Neural progenitor cell (in vitro differentiated cells): ENCODE data around the gene AADAC.

ENCODE experiments used
- CTCF ChIP-seq: fragments of 200-600 bp; sonication (generic); IDR thresholded peaks from 2 replicates; pipeline ENCODE4 v1.5.1; 2017; ENCODE audit warnings: antibody characterized with exemption, mild to moderate bottlenecking
- EZH2 ChIP-seq: fragments of 200-600 bp; sonication (generic); IDR thresholded peaks from 2 replicates; pipeline ENCODE4 v1.6.1; 2017; ENCODE audit warnings: antibody characterized with exemption, mild to moderate bottlenecking, moderate library complexity
- EZH2phosphoT487 ChIP-seq: fragments of 200-600 bp; sonication (generic); IDR thresholded peaks from 2 replicates; pipeline ENCODE4 v1.6.1; 2017; ENCODE audit warnings: antibody characterized with exemption

DNA sequence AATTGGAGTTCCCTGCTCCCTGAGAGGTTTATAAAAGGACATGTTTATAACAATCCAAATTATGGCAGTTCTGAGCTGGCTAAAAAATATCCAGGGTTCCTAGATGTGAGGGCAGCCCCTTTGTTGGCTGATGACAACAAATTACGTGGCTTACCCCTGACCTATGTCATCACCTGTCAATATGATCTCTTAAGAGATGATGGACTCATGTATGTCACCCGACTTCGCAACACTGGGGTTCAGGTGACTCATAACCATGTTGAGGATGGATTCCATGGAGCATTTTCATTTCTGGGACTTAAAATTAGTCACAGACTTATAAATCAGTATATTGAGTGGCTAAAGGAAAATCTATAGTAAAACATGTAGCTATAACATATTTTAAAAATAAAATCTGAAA lies 13.9 kb downstream of the AADAC start:
- TF ChIP-seq CTCF (no peak), EZH2 (no peak), EZH2phosphoT487 (no peak)
